Measurements from ENCODE around the gene SOX6. TPM values are rescaled to one million over a fixed set of nuclear protein-coding genes. Genes with fewer than 3 reads are reported as not detected.
"Not testable (repeated sequence)": the region's sequence is repeated elsewhere in the genome, so short reads cannot be mapped to it uniquely, and the experiment has no call there.

The SOX6 gene
- total and polyA plus RNA-seq, 12 donors, result 0.71 to 13.9 (median 6.7) TPM

DNA sequence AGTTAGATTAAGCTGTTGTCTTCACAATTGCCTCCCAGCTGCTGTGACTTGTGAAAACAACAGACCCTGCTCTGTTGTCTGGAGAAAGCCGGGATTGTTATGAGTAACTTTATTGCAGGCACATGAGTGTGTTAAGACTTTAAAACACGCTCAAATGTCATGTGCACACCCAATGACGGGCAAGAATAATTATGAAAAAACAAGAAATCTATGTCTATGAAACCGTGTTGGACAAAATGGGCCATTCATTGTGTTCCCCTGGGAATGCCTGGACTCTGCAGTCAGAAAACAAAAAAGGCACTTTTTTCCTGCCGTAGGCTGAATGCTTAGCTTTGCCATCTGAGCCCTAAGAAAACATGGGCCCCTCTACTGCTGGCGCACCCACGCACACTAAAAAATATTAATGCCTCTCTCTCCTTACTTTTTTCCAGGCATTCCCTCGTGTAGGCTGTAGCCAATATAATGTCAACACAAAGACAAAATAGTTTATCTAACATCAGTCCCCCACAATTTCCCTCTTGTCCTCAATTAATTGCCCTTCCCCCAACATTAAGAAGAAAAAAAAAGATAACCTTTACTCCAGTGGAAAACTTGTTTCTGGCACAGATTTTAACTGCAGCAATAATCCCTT, 207.9 kb downstream of the SOX6 start:
- intact Hi-C loops (cut with DNase I), result no loop called here
- no peak for TF ChIP-seq POLR2A (IDR thresholded peaks at IDR 0.05)
- TF ChIP-seq, protein P1, sequence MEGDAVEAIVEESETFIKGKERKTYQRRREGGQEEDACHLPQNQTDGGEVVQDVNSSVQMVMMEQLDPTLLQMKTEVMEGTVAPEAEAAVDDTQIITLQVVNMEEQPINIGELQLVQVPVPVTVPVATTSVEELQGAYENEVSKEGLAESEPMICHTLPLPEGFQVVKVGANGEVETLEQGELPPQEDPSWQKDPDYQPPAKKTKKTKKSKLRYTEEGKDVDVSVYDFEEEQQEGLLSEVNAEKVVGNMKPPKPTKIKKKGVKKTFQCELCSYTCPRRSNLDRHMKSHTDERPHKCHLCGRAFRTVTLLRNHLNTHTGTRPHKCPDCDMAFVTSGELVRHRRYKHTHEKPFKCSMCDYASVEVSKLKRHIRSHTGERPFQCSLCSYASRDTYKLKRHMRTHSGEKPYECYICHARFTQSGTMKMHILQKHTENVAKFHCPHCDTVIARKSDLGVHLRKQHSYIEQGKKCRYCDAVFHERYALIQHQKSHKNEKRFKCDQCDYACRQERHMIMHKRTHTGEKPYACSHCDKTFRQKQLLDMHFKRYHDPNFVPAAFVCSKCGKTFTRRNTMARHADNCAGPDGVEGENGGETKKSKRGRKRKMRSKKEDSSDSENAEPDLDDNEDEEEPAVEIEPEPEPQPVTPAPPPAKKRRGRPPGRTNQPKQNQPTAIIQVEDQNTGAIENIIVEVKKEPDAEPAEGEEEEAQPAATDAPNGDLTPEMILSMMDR (IDR thresholded peaks at IDR 0.05), result no peak

DNA sequence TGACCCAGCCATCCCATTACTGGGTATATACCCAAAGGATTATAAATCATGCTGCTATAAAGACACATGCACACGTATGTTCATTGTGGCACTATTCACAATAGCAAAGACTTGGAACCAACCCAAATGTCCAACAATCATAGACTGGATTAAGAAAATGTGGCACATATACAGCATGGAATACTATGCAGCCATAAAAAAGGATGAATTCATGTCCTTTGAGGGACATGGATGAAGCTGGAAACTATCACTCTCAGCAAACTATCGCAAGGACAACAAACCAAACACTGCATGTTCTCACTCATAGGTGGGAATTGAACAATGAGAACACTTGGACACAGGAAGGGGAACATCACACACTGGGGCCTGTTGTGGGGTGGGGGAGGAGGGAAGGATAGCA, 209.4 kb downstream of the SOX6 start:
- H3K36me3 ChIP-seq (replicated peaks in 1 of 2); DNase-seq; H3K4me3 ChIP-seq; intact Hi-C loops (cut with DNase I); H3K4me1 ChIP-seq (replicated peaks in 1 of 2); H3K27me3 ChIP-seq; H3K9me3 ChIP-seq (replicated peaks in 1 of 3); H3K27ac ChIP-seq: not testable (repeated sequence)
- WGBS, 4 donors, result 76 to 95% (median 94%) methylated on average over 1 to 2 of the region's 2 CpGs

More for the DNA sequence above, 207.9 kb downstream of the SOX6 start:
- Histone ChIP-seq H3K9me3 (replicated peaks in 1 of 3) (no peaks in the 10 kb centered on the region), H3K36me3 (replicated peaks in 1 of 2) (no peaks in the 10 kb centered on the region), H3K27me3 (no peaks in the 10 kb centered on the region), H3K4me1 (replicated peaks in 1 of 2) (peaks cover 0 to 7% of the 10 kb centered on the region in 2 donors), H3K4me3 (no peak overlapping the region), H3K27ac (no peak overlapping the region)
- WGBS, 4 donors, result 52 to 68% (median 62%) methylated on average over 8 of the region's 8 CpGs
- DNase-seq, result no peak

DNA sequence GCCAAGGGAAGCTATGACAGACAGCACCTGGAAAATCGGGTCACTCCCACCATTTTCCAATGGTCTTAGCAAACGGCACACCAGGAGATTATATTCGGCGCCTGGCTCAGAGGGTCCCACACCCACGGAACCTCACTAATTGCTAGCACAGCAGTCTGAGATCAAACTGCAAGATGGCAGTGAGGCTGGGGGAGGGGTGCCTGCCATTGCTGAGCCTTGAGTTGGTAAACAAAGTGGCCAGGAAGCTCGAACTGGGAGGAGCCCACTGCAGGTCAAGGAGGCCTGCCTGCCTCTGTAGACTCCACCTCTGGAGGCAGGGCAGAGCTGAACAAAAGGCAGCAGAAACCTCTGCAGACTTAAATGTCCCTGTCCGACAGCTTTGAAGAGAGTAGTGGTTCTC, 214.7 kb downstream of the SOX6 start:
- H3K9me3 ChIP-seq (replicated peaks in 1 of 3); H3K4me3 ChIP-seq; H3K4me1 ChIP-seq (replicated peaks in 1 of 2); DNase-seq; H3K27ac ChIP-seq; H3K27me3 ChIP-seq; intact Hi-C loops (cut with DNase I); H3K36me3 ChIP-seq (replicated peaks in 1 of 2): not testable (repeated sequence)
- whole genome bisulfite sequencing, 4 donors, result 77 to 95% (median 81%) methylated on average over 2 to 7 of the region's 7 CpGs

DNA sequence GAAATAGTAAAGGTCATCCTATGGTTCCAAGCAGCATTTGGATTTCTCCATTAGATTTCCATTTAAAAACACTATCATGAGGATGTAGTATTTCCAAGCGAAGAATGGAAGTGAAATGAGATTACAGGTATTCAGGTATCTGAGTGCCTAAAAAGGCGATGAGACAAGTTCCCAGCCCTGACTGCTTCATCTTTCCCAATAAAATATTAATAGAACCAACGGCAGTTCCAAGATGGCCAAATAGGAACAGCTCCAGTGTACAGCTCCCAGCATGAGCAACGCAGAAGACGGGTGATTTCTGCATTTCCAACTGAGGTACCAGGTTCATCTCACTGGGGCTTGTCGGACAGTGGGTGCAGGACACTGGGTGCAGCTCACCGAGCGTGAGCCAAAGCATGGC, 215.2 kb downstream of the SOX6 start:
- H3K4me3 ChIP-seq; intact Hi-C loops (cut with DNase I); H3K9me3 ChIP-seq (replicated peaks in 1 of 3); DNase-seq; H3K27me3 ChIP-seq; H3K27ac ChIP-seq; H3K4me1 ChIP-seq (replicated peaks in 1 of 2); H3K36me3 ChIP-seq (replicated peaks in 1 of 2): not testable (repeated sequence)
- 92 to 98% (median 97%) methylated on average over 7 to 8 of the region's 8 CpGs for WGBS, 4 donors

DNA sequence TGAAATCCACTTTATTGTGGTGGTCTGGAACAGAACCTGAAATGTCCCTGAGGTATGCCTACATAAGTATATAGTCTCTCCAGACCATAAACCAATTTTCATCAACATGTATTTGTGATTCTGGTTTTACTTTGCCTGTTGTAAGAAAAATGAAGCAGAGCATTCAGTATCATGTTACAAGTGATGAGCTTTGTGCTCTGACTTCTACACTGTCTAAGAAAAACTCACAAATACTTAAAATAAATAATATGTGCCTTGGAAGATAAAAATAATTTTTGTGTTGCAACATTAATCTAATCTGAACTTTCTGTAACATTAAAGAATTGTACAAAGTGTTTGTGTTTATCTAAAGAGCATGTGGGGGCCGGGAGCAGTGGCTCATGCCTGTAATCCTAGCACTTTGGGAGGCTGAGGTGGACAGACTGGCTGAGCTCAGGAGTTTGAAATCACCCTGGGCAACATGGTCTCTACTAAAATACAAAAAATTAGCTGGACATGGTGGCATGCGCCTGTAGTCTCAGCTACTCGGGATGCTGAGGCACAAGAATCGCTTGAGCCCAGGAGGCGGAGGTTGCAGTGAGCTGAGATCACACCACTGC, 219.5 kb downstream of the SOX6 start:
- Histone ChIP-seq H3K36me3 (replicated peaks in 1 of 2) (no peaks in the 10 kb centered on the region), H3K4me1 (replicated peaks in 1 of 2) (no peaks in the 10 kb centered on the region), H3K27ac (no peak overlapping the region), H3K9me3 (replicated peaks in 1 of 3) (no peaks in the 10 kb centered on the region), H3K27me3 (no peaks in the 10 kb centered on the region), H3K4me3 (no peak overlapping the region)
- TF ChIP-seq, protein P1 (IDR thresholded peaks at IDR 0.05), result no peak
- no peak for TF ChIP-seq POLR2A (IDR thresholded peaks at IDR 0.05)
- intact Hi-C loops (cut with DNase I), result no loop called here
- no peak for DNase-seq
- WGBS, 4 donors, result 85 to 93% (median 90%) methylated on average over 5 of the region's 5 CpGs

DNA sequence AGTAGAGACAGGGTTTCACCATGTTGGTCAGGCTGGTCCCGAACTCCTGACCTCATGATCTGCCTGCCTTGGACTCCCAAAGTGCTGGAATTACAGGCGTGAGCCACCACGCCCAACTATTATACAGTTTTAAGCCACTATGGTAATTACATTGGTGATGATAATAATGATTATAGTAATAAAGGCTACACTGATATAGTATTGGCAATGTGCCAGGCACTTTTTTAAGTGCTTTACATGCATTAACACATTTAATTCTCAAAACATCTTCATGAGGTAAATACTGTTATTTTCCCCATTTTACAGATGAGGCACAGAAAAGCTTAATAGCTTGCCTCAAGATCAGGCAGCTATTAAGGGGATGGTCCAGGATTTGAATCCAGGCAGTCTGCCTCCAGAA, 222.5 kb downstream of the SOX6 start:
- H3K4me3 ChIP-seq, result no peak overlapping the region
- no peak for TF ChIP-seq POLR2A (IDR thresholded peaks at IDR 0.05)
- TF ChIP-seq, protein P1 (IDR thresholded peaks at IDR 0.05), result no peak
- H3K4me1 ChIP-seq (replicated peaks in 1 of 2), result no peaks in the 10 kb centered on the region
- H3K36me3 ChIP-seq (replicated peaks in 1 of 2), result no peaks in the 10 kb centered on the region
- peaks cover 0 to 9% (median 0%) of the 10 kb centered on the region in 3 donors for H3K9me3 ChIP-seq (replicated peaks in 1 of 3)
- WGBS, 4 donors, result 89 to 95% (median 94%) methylated on average over 3 of the region's 3 CpGs
- no peak for DNase-seq
- H3K27me3 ChIP-seq, result no peaks in the 10 kb centered on the region
- H3K27ac ChIP-seq, result no peak overlapping the region
- intact Hi-C loops (cut with DNase I), result no loop called here
